K562 (cell line): ENCODE measurements around the gene UBE2Q1.

ENCODE experiments used
- ARID2 ChIP-seq: fragments of 450-650 bp; IDR thresholded peaks from 2 replicates; pipeline ENCODE4 v1.6.1; 2017; ENCODE audit warnings: antibody characterized with exemption, mild to moderate bottlenecking
- CC2D1A ChIP-seq: fragments of 450-650 bp; IDR thresholded peaks from 2 replicates; pipeline ENCODE4 v1.6.1; 2017; ENCODE audit warnings: mild to moderate bottlenecking
- TF ChIP-seq, protein P1 (sequence below): sonication (generic); formaldehyde crosslinking; IDR thresholded peaks from 2 replicates; pipeline ENCODE4 v1.8.0; 2022; ENCODE audit warnings: mild to moderate bottlenecking, missing genetic modification reagents

GRCh38 chr1:154577346-154578057, 19.0 kb upstream of the UBE2Q1 start:
- TF ChIP-seq ARID2 (no peak), CC2D1A (no peak)
- TF ChIP-seq, protein P1, sequence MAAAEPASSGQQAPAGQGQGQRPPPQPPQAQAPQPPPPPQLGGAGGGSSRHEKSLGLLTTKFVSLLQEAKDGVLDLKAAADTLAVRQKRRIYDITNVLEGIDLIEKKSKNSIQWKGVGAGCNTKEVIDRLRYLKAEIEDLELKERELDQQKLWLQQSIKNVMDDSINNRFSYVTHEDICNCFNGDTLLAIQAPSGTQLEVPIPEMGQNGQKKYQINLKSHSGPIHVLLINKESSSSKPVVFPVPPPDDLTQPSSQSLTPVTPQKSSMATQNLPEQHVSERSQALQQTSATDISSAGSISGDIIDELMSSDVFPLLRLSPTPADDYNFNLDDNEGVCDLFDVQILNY (CRISPR knock-in tag) = no peak
